ENCODE data around the gene LRCH1. TPM values are rescaled to one million over a fixed set of nuclear protein-coding genes. Genes with fewer than 3 reads are reported as not detected.

Gene LRCH1
- polyA plus RNA-seq, 2 donors: 2.1 to 4.3 TPM

GRCh38 chr13:46688306-46688705 is 135.3 kb downstream of the LRCH1 start:
- H3K27me3 ChIP-seq (ENCODE audit: control insufficient read depth in 1 of 2, insufficient read depth in 2 of 2, low read length in 2 of 2): no peaks in the 10 kb centered on the region
- H3K27ac ChIP-seq (ENCODE audit: low read depth in 2 of 2, low read length in 1 of 2): no peak overlapping the region
- H3K4me3 ChIP-seq (ENCODE audit: low read depth in 1 of 2, low read length in 2 of 2): no peak overlapping the region
- no peaks in the 10 kb centered on the region for H3K9me3 ChIP-seq (ENCODE audit: control insufficient read depth in 2 of 2, insufficient read depth in 1 of 2, low read depth in 1 of 2, low read length in 1 of 2)
- no peaks in the 10 kb centered on the region for H3K36me3 ChIP-seq (ENCODE audit: control insufficient read depth in 2 of 2, insufficient read depth in 2 of 2, low read length in 1 of 2)
- 81 to 83% methylated on average over 1 of the region's 1 CpG for WGBS, 2 donors
- peaks cover 0 to 2% of the 10 kb centered on the region in 2 donors for H3K4me1 ChIP-seq (ENCODE audit: control insufficient read depth in 2 of 2, insufficient read depth in 2 of 2, low read length in 1 of 2)

GRCh38 chr13:46698014-46698413 is 145.0 kb downstream of the LRCH1 start:
- 64 to 76% methylated on average over 3 of the region's 3 CpGs for WGBS, 2 donors
- peaks cover 0 to 3% of the 10 kb centered on the region in 2 donors for H3K36me3 ChIP-seq (ENCODE audit: control insufficient read depth in 2 of 2, insufficient read depth in 2 of 2, low read length in 1 of 2)
- H3K4me1 ChIP-seq (ENCODE audit: control insufficient read depth in 2 of 2, insufficient read depth in 2 of 2, low read length in 1 of 2): no peaks in the 10 kb centered on the region
- H3K27ac ChIP-seq (ENCODE audit: low read depth in 2 of 2, low read length in 1 of 2): no peak overlapping the region
- H3K4me3 ChIP-seq (ENCODE audit: low read depth in 1 of 2, low read length in 2 of 2): no peak overlapping the region
- H3K9me3 ChIP-seq (ENCODE audit: control insufficient read depth in 2 of 2, insufficient read depth in 1 of 2, low read depth in 1 of 2, low read length in 1 of 2): no peaks in the 10 kb centered on the region
- no peaks in the 10 kb centered on the region for H3K27me3 ChIP-seq (ENCODE audit: control insufficient read depth in 1 of 2, insufficient read depth in 2 of 2, low read length in 2 of 2)

DNA sequence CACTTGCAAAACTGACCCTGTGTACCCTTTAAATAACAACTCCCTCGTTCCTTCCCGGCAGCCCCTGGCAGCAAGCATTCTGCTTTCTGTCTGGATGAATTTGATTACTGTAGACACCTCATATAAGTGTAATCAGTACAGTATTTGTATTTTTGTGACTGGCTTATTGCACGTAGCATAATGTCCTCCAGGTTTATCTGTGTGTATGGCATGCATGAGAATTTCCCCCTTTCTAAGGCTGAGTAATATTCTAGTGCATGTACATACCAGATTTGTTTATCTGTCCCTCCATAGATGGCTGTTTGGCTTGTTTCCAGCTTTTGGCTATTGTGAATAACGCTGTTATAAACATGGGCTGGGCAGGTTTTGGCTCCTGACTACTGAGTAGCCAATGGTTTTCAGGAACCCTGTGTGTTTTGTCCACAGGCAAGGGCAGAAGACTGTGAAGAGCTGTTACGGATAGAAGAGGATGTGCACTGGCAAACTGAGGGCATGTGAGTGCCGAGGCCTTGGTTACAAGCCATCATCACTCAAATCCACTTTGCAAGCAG is 146.0 kb downstream of the LRCH1 start:
- H3K4me1 ChIP-seq (ENCODE audit: control insufficient read depth in 2 of 2, insufficient read depth in 2 of 2, low read length in 1 of 2): no peaks in the 10 kb centered on the region
- no peaks in the 10 kb centered on the region for H3K9me3 ChIP-seq (ENCODE audit: control insufficient read depth in 2 of 2, insufficient read depth in 1 of 2, low read depth in 1 of 2, low read length in 1 of 2)
- H3K27ac ChIP-seq (ENCODE audit: low read depth in 2 of 2, low read length in 1 of 2): no peak overlapping the region
- H3K4me3 ChIP-seq (ENCODE audit: low read depth in 1 of 2, low read length in 2 of 2): no peak overlapping the region
- 71 to 74% methylated on average over 6 of the region's 6 CpGs for WGBS, 2 donors
- H3K27me3 ChIP-seq (ENCODE audit: control insufficient read depth in 1 of 2, insufficient read depth in 2 of 2, low read length in 2 of 2): no peaks in the 10 kb centered on the region
- peaks cover 0 to 3% of the 10 kb centered on the region in 2 donors for H3K36me3 ChIP-seq (ENCODE audit: control insufficient read depth in 2 of 2, insufficient read depth in 2 of 2, low read length in 1 of 2)

DNA sequence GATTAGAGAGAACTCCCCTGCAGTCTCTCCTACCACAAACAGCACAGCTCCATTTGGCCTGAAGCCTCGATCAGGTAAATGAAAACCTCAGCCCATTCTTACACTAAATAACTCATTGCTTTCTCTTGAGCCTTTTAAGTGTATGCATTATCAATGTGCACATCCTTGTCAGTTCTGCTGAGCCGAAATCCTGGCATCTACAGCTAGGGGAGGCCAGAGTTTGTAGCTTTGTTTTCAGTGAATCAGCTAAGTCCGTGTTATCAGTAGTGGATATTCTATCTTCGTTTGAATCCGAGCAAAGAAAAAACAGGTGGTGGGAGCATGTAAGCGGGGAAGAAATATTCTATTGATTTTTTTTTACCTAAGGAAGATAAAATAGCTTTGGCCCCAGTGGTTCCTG is 159.6 kb downstream of the LRCH1 start:
- Histone ChIP-seq H3K9me3 (ENCODE audit: control insufficient read depth in 2 of 2, insufficient read depth in 1 of 2, low read depth in 1 of 2, low read length in 1 of 2) (no peaks in the 10 kb centered on the region), H3K36me3 (ENCODE audit: control insufficient read depth in 2 of 2, insufficient read depth in 2 of 2, low read length in 1 of 2) (peaks cover 5 to 8% of the 10 kb centered on the region in 2 donors), H3K4me3 (ENCODE audit: low read depth in 1 of 2, low read length in 2 of 2) (no peak overlapping the region), H3K4me1 (ENCODE audit: control insufficient read depth in 2 of 2, insufficient read depth in 2 of 2, low read length in 1 of 2) (no peaks in the 10 kb centered on the region), H3K27ac (ENCODE audit: low read depth in 2 of 2, low read length in 1 of 2) (no peak overlapping the region), H3K27me3 (ENCODE audit: control insufficient read depth in 1 of 2, insufficient read depth in 2 of 2, low read length in 2 of 2) (no peaks in the 10 kb centered on the region)
- 77 to 79% methylated on average over 6 of the region's 6 CpGs for WGBS, 2 donors

DNA sequence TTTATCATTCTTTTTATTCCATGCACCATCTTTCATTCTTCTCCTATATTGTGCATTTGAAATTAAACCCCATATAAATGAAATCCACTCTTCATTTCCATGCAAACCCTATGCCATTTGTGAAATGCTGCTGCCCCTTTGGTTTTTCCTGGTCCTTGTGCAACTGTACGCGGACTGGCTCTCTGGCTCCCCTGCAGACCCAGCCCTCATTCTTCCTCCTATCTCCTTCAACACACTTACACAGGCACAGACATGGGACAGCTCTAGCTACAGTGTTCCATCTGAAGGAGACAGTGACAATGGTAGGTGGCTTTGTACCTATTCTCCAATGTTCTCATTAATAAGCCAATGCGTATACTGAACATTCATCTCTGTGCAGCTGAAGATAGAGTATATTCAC is 162.4 kb downstream of the LRCH1 start:
- Histone ChIP-seq H3K27me3 (ENCODE audit: control insufficient read depth in 1 of 2, insufficient read depth in 2 of 2, low read length in 2 of 2) (no peaks in the 10 kb centered on the region), H3K9me3 (ENCODE audit: control insufficient read depth in 2 of 2, insufficient read depth in 1 of 2, low read depth in 1 of 2, low read length in 1 of 2) (no peaks in the 10 kb centered on the region), H3K4me1 (ENCODE audit: control insufficient read depth in 2 of 2, insufficient read depth in 2 of 2, low read length in 1 of 2) (no peaks in the 10 kb centered on the region), H3K36me3 (ENCODE audit: control insufficient read depth in 2 of 2, insufficient read depth in 2 of 2, low read length in 1 of 2) (peaks cover 3 to 8% of the 10 kb centered on the region in 2 donors), H3K27ac (ENCODE audit: low read depth in 2 of 2, low read length in 1 of 2) (no peak overlapping the region), H3K4me3 (ENCODE audit: low read depth in 1 of 2, low read length in 2 of 2) (no peak overlapping the region)
- 94 to 97% methylated on average over 3 of the region's 3 CpGs for WGBS, 2 donors

DNA sequence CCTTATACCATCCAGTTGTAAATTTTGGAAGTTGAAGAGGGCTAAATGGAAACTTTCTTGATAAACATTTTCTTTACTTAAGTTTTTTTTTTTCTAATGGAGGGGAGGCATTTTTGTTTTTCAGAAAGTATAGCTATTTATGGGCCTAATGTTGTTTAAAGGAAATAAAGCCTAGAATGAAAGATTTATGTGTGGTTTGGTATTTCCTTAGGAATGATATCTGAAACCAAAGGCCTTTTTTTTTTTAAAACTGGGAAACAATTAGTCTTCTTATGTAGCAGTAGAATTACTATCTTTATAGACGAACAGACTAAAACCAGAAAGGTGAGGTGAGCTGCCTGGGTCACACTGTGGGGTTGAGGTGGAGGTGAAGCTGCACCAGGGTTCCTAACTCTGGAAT is 163.9 kb downstream of the LRCH1 start:
- Histone ChIP-seq H3K27ac (ENCODE audit: low read depth in 2 of 2, low read length in 1 of 2) (no peak overlapping the region), H3K4me3 (ENCODE audit: low read depth in 1 of 2, low read length in 2 of 2) (no peak overlapping the region), H3K27me3 (ENCODE audit: control insufficient read depth in 1 of 2, insufficient read depth in 2 of 2, low read length in 2 of 2) (no peaks in the 10 kb centered on the region), H3K36me3 (ENCODE audit: control insufficient read depth in 2 of 2, insufficient read depth in 2 of 2, low read length in 1 of 2) (peaks cover 3 to 8% of the 10 kb centered on the region in 2 donors), H3K9me3 (ENCODE audit: control insufficient read depth in 2 of 2, insufficient read depth in 1 of 2, low read depth in 1 of 2, low read length in 1 of 2) (no peaks in the 10 kb centered on the region), H3K4me1 (ENCODE audit: control insufficient read depth in 2 of 2, insufficient read depth in 2 of 2, low read length in 1 of 2) (no peaks in the 10 kb centered on the region)
- 79 to 88% methylated on average over 1 of the region's 1 CpG for WGBS, 2 donors

- Histone ChIP-seq H3K27me3 (ENCODE audit: control insufficient read depth in 1 of 2, insufficient read depth in 2 of 2, low read length in 2 of 2) (no peaks in the 10 kb centered on the region), H3K9me3 (ENCODE audit: control insufficient read depth in 2 of 2, insufficient read depth in 1 of 2, low read depth in 1 of 2, low read length in 1 of 2) (no peaks in the 10 kb centered on the region), H3K27ac (ENCODE audit: low read depth in 2 of 2, low read length in 1 of 2) (no peak overlapping the region), H3K4me3 (ENCODE audit: low read depth in 1 of 2, low read length in 2 of 2) (no peak overlapping the region), H3K4me1 (ENCODE audit: control insufficient read depth in 2 of 2, insufficient read depth in 2 of 2, low read length in 1 of 2) (no peaks in the 10 kb centered on the region), H3K36me3 (ENCODE audit: control insufficient read depth in 2 of 2, insufficient read depth in 2 of 2, low read length in 1 of 2) (peaks cover 3 to 7% of the 10 kb centered on the region in 2 donors)
- 78 to 82% methylated on average over 4 of the region's 4 CpGs for WGBS, 2 donors
Observed at GRCh38 chr13:46717275-46717674, 164.3 kb downstream of the LRCH1 start.

DNA sequence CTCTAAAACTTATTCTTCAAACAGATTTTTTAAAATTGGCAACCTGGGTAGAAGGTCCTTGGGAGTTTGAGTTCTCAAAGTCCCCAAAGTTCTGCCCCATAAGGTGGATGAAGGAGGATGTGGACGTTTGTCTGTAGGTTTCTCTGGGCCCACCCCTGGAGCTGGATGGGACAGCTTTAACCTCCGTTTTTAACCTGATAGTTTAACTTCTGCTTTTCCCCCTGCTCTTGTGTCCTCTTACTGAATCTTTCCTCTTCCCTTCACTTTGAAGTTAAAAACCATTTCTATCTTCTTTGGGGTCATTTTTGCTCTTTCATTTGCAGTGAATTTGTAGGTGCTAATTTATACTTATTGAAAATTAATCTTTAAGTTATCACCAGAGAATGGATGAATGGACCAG is 164.9 kb downstream of the LRCH1 start:
- WGBS, 2 donors: 60 to 72% methylated on average over 2 of the region's 2 CpGs
- no peak overlapping the region for H3K27ac ChIP-seq (ENCODE audit: low read depth in 2 of 2, low read length in 1 of 2)
- no peaks in the 10 kb centered on the region for H3K27me3 ChIP-seq (ENCODE audit: control insufficient read depth in 1 of 2, insufficient read depth in 2 of 2, low read length in 2 of 2)
- peaks cover 0 to 8% of the 10 kb centered on the region in 2 donors for H3K36me3 ChIP-seq (ENCODE audit: control insufficient read depth in 2 of 2, insufficient read depth in 2 of 2, low read length in 1 of 2)
- H3K4me3 ChIP-seq (ENCODE audit: low read depth in 1 of 2, low read length in 2 of 2): no peak overlapping the region
- no peaks in the 10 kb centered on the region for H3K9me3 ChIP-seq (ENCODE audit: control insufficient read depth in 2 of 2, insufficient read depth in 1 of 2, low read depth in 1 of 2, low read length in 1 of 2)
- H3K4me1 ChIP-seq (ENCODE audit: control insufficient read depth in 2 of 2, insufficient read depth in 2 of 2, low read length in 1 of 2): no peaks in the 10 kb centered on the region

DNA sequence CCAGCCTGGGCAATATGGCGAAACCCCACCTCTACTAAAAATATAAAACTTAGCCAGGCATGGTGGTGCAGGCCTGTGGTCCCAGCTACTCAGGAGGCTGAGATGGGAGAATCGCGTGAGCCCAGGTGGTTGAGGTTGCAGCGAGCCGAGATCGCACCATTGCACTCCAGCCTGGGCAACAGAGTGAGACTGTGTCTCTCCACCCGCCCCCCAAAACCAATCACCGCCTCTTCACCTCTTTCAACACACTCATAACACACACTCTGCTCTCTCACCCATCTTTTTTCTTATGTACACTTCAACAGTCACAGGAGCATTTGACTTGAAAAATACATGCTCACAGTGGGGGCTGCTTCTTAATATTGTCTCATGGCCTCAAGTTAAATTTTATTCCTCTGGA is 167.2 kb downstream of the LRCH1 start:
- Histone ChIP-seq H3K4me1 (ENCODE audit: control insufficient read depth in 2 of 2, insufficient read depth in 2 of 2, low read length in 1 of 2) (no peaks in the 10 kb centered on the region), H3K4me3 (ENCODE audit: low read depth in 1 of 2, low read length in 2 of 2) (no peak overlapping the region), H3K27ac (ENCODE audit: low read depth in 2 of 2, low read length in 1 of 2) (no peak overlapping the region), H3K36me3 (ENCODE audit: control insufficient read depth in 2 of 2, insufficient read depth in 2 of 2, low read length in 1 of 2) (peaks cover 2 to 10% of the 10 kb centered on the region in 2 donors), H3K27me3 (ENCODE audit: control insufficient read depth in 1 of 2, insufficient read depth in 2 of 2, low read length in 2 of 2) (no peaks in the 10 kb centered on the region), H3K9me3 (ENCODE audit: control insufficient read depth in 2 of 2, insufficient read depth in 1 of 2, low read depth in 1 of 2, low read length in 1 of 2) (no peaks in the 10 kb centered on the region)
- WGBS, 2 donors: 96 to 97% methylated on average over 8 of the region's 8 CpGs

GRCh38 chr13:46721054-46721453 is 168.1 kb downstream of the LRCH1 start:
- Histone ChIP-seq H3K4me3 (ENCODE audit: low read depth in 1 of 2, low read length in 2 of 2) (no peak overlapping the region), H3K36me3 (ENCODE audit: control insufficient read depth in 2 of 2, insufficient read depth in 2 of 2, low read length in 1 of 2) (peaks cover 2 to 5% of the 10 kb centered on the region in 2 donors), H3K4me1 (ENCODE audit: control insufficient read depth in 2 of 2, insufficient read depth in 2 of 2, low read length in 1 of 2) (no peaks in the 10 kb centered on the region), H3K9me3 (ENCODE audit: control insufficient read depth in 2 of 2, insufficient read depth in 1 of 2, low read depth in 1 of 2, low read length in 1 of 2) (no peaks in the 10 kb centered on the region), H3K27ac (ENCODE audit: low read depth in 2 of 2, low read length in 1 of 2) (no peak overlapping the region), H3K27me3 (ENCODE audit: control insufficient read depth in 1 of 2, insufficient read depth in 2 of 2, low read length in 2 of 2) (no peaks in the 10 kb centered on the region)
- 17 to 22% methylated on average over 4 of the region's 4 CpGs for WGBS, 2 donors
